Activated CD8-positive, alpha-beta memory T cell treated with anti-CD3 and anti-CD28 coated beads, Interleukin-2, amount 50 U/mL, for 1 hour (primary cell): ENCODE data around the gene ITSN1.
"Not testable (repeated sequence)": the region's sequence is repeated elsewhere in the genome, so short reads cannot be mapped to it uniquely, and the experiment has no call there.

Source experiments
- DNase-seq: peaks from one replicate; pipeline ENCODE4 v3.0.0-alpha.2; 2020; ENCODE audit errors: extremely low read depth

ITSN1 gene

GRCh38 chr21:33767960-33768359 is 125.7 kb downstream of the ITSN1 start:
- DNase-seq = no peak

GRCh38 chr21:33769057-33769456 is 126.8 kb downstream of the ITSN1 start:
- no peak for DNase-seq

GRCh38 chr21:33770542-33770941 is 128.2 kb downstream of the ITSN1 start:
- no peak for DNase-seq

GRCh38 chr21:33771976-33772375 is 129.7 kb downstream of the ITSN1 start:
- no peak for DNase-seq

- no peak for DNase-seq
Observed at GRCh38 chr21:33774551-33774950, 132.2 kb downstream of the ITSN1 start.

GRCh38 chr21:33775100-33775828 is 133.0 kb downstream of the ITSN1 start:
- DNase-seq = no peak

GRCh38 chr21:33780631-33781030 is 138.3 kb downstream of the ITSN1 start:
- DNase-seq = no peak

GRCh38 chr21:33781121-33781520 is 138.8 kb downstream of the ITSN1 start:
- no peak for DNase-seq

GRCh38 chr21:33783187-33783979 is 141.1 kb downstream of the ITSN1 start:
- no peak for DNase-seq

- no peak for DNase-seq
Observed at GRCh38 chr21:33787431-33787830, 145.1 kb downstream of the ITSN1 start.

GRCh38 chr21:33788438-33788837 is 146.1 kb downstream of the ITSN1 start:
- DNase-seq = not testable (repeated sequence)

GRCh38 chr21:33789697-33790096 is 147.4 kb downstream of the ITSN1 start:
- DNase-seq = no peak

GRCh38 chr21:33791073-33791472 is 148.8 kb downstream of the ITSN1 start:
- no peak for DNase-seq

GRCh38 chr21:33794596-33794995 is 152.3 kb downstream of the ITSN1 start:
- no peak for DNase-seq

- DNase-seq = no peak
Observed at GRCh38 chr21:33797565-33797964, 155.3 kb downstream of the ITSN1 start.

GRCh38 chr21:33799378-33800090 is 157.2 kb downstream of the ITSN1 start:
- DNase-seq = no peak

GRCh38 chr21:33800753-33801423 is 158.6 kb downstream of the ITSN1 start:
- no peak for DNase-seq

- DNase-seq = no peak
Observed at GRCh38 chr21:33801424-33802405, 159.4 kb downstream of the ITSN1 start.

GRCh38 chr21:33802481-33802880 is 160.2 kb downstream of the ITSN1 start:
- no peak for DNase-seq

GRCh38 chr21:33808715-33809367 is 166.5 kb downstream of the ITSN1 start:
- DNase-seq = no peak
